ENCODE measurements around the gene MBNL1. TPM values are rescaled to one million over a fixed set of nuclear protein-coding genes. Genes with fewer than 3 reads are reported as not detected.

Gene MBNL1
- total RNA-seq, 2 experiments from 2014 or later: 446 to 447 TPM

GRCh38 chr3:152376351-152377183 lies 107.8 kb downstream of the MBNL1 start:
- no peaks in the 10 kb centered on the region for H3K9me3 Mint-ChIP-seq
- DNase-seq (no peak), ATAC-seq (ENCODE audit: low read depth) (no peak)
- peaks cover 35% of the 10 kb centered on the region for H3K4me1 Mint-ChIP-seq
- H3K36me3 Mint-ChIP-seq: peaks cover 38% of the 10 kb centered on the region
- no peaks in the 10 kb centered on the region for H3K27me3 Mint-ChIP-seq
- H3K4me3 Mint-ChIP-seq: no peak overlapping the region
- H3K27ac Mint-ChIP-seq: peak overlapping the region; percentile 72
- POLR2A ChIA-PET: no interaction called here

DNA sequence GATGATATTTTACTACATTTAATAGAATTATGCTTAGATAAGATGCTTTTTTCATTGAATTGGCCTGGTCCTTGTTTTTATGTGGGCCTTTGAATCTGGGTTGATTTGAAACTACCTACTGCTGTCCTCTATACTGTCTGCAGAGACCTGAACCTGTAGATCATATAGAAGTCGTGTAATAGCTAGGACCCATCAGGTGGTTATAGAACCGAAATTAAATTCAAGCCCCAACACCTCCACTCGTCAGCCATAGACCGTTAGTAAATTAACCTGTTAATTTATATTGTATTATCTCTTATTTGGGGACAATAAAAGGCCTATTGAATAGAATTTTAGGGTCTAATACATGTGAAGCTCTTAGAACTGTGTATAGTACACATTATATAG lies 108.4 kb downstream of the MBNL1 start:
- H3K9me3 Mint-ChIP-seq: no peaks in the 10 kb centered on the region
- DNase-seq (no peak), ATAC-seq (ENCODE audit: low read depth) (no peak)
- peaks cover 34% of the 10 kb centered on the region for H3K4me1 Mint-ChIP-seq
- H3K4me3 Mint-ChIP-seq: no peak overlapping the region
- POLR2A ChIA-PET: no interaction called here
- no peaks in the 10 kb centered on the region for H3K27me3 Mint-ChIP-seq
- H3K27ac Mint-ChIP-seq: no peak overlapping the region
- H3K36me3 Mint-ChIP-seq: peaks cover 32% of the 10 kb centered on the region

GRCh38 chr3:152379415-152380042 lies 110.8 kb downstream of the MBNL1 start:
- POLR2A ChIA-PET: no interaction called here
- Mint-ChIP-seq H3K27me3 (no peaks in the 10 kb centered on the region), H3K4me3 (no peak overlapping the region), H3K27ac (no peak overlapping the region), H3K9me3 (no peaks in the 10 kb centered on the region), H3K36me3 (peaks cover 32% of the 10 kb centered on the region), H3K4me1 (peaks cover 48% of the 10 kb centered on the region)
- ATAC-seq (ENCODE audit: low read depth) (no peak), DNase-seq (no peak)

DNA sequence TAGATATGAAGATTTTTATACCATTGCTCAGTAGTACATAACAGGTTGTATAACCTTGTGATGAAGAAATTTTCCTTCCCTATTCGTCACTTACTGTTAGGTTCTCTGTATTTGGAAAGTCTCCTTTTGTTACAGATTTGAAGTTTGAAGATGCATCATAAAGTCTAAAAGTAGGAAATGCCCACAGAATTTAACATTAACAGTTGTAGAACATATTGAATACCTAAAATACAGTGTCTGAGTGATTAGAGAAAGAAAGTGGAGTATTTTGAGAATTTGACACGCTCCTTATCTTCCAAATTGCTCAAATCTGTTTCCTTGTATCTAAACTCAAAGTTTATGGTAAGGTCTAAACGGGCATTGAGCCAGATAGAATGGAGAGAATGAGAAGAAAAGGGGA lies 111.3 kb downstream of the MBNL1 start:
- Mint-ChIP-seq H3K9me3 (no peaks in the 10 kb centered on the region), H3K36me3 (peaks cover 27% of the 10 kb centered on the region), H3K4me1 (peaks cover 46% of the 10 kb centered on the region), H3K27ac (no peak overlapping the region), H3K4me3 (no peak overlapping the region), H3K27me3 (no peaks in the 10 kb centered on the region)
- DNase-seq: no peak
- no peak for ATAC-seq (ENCODE audit: low read depth)
- POLR2A ChIA-PET: no interaction called here

GRCh38 chr3:152381881-152382295 lies 113.2 kb downstream of the MBNL1 start:
- ATAC-seq (ENCODE audit: low read depth): no peak
- H3K27me3 Mint-ChIP-seq: no peaks in the 10 kb centered on the region
- POLR2A ChIA-PET: interaction anchor here (0.6 kb wide), 1 partner anchor 17 kb away, joined by 3 read pairs; no protein-coding TSS in a partner anchor

DNA sequence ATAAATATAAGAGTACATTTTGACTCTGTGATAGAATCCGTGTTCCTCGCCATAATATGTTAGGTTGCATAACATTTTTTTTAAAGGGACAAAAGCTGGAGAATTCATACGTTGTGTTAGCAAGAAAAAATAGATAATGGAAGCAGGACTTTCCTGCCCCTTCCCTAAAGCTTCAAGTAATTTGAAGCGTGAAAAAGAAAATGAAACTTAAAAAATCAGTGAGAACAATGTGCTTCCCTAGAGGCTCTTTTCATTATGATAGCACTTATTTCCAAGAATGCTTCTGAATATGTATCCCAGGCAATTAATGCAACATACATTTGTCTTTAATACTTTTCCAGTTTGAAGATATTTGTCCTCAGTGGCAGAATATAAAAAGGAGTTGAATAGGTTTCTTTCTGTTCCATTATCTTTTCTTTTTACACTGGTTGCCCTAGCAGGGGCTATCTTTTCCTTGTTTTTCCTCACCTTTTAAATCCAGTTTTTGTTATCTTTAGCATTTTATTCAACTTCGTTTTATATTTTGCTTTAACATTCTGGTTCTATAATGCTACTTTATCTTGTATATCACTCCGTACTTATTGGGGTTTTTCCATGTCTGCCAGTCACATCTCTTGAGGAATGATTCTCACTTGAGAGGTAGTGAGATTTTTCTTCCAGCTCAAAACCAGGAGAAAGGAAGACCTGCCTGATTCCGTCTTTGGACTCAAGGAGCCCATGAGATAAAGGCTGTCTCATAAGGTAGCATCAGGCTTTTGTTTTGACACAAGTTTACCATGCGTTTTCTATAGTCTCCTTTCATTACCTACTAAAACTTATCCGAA lies 113.8 kb downstream of the MBNL1 start:
- POLR2A ChIA-PET: interaction anchor here (0.6 kb wide), 1 partner anchor 16 kb away, joined by 3 read pairs; no protein-coding TSS in a partner anchor
- Mint-ChIP-seq H3K27ac (peak overlapping the region; percentile 82), H3K4me1 (peaks cover 38% of the 10 kb centered on the region), H3K36me3 (peaks cover 22% of the 10 kb centered on the region), H3K4me3 (peak overlapping the region; percentile 75), H3K9me3 (no peaks in the 10 kb centered on the region), H3K27me3 (no peaks in the 10 kb centered on the region)
- DNase-seq (no peak), ATAC-seq (ENCODE audit: low read depth) (no peak)

More at GRCh38 chr3:152381881-152382295, 113.2 kb downstream of the MBNL1 start:
- DNase-seq: no peak
- Mint-ChIP-seq H3K4me3 (peak overlapping the region; percentile 59), H3K9me3 (no peaks in the 10 kb centered on the region), H3K36me3 (peaks cover 20% of the 10 kb centered on the region), H3K4me1 (peaks cover 40% of the 10 kb centered on the region), H3K27ac (no peak overlapping the region)

DNA sequence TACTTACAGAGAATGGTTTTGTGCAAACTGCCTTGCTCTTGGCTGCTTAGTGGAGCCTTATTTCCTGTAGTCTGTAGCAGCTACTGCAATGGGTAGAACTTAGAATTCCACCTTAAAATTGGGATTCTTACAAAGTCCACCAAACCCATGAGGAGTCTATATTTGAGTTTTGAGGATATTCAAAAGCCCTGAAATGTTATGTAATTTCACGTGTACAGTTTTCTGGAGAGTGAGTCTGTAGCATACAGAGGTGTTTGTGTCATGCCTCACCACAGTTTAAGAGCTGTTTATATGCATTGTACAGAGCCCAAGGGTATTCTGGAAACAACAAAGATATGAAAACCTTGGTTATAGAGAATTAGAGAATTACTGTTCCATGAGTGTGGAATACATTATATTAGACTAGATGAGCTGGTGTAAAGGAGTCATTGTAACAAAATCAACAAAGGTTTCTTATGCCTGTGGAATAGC lies 114.4 kb downstream of the MBNL1 start:
- Mint-ChIP-seq H3K27ac (no peak overlapping the region), H3K36me3 (peaks cover 17% of the 10 kb centered on the region), H3K27me3 (no peaks in the 10 kb centered on the region), H3K4me1 (peaks cover 34% of the 10 kb centered on the region), H3K9me3 (no peaks in the 10 kb centered on the region), H3K4me3 (peak overlapping the region; percentile 75)
- ATAC-seq (ENCODE audit: low read depth) (no peak), DNase-seq (no peak)
- POLR2A ChIA-PET: no interaction called here

- H3K36me3 Mint-ChIP-seq: peaks cover 25% of the 10 kb centered on the region
- H3K4me3 Mint-ChIP-seq: no peak overlapping the region
- ATAC-seq (ENCODE audit: low read depth) (no peak), DNase-seq (no peak)
- H3K27ac Mint-ChIP-seq: no peak overlapping the region
- POLR2A ChIA-PET: no interaction called here
- H3K27me3 Mint-ChIP-seq: no peaks in the 10 kb centered on the region
- H3K4me1 Mint-ChIP-seq: peaks cover 39% of the 10 kb centered on the region
- no peaks in the 10 kb centered on the region for H3K9me3 Mint-ChIP-seq
Observed at GRCh38 chr3:152384412-152384811, 115.7 kb downstream of the MBNL1 start.

DNA sequence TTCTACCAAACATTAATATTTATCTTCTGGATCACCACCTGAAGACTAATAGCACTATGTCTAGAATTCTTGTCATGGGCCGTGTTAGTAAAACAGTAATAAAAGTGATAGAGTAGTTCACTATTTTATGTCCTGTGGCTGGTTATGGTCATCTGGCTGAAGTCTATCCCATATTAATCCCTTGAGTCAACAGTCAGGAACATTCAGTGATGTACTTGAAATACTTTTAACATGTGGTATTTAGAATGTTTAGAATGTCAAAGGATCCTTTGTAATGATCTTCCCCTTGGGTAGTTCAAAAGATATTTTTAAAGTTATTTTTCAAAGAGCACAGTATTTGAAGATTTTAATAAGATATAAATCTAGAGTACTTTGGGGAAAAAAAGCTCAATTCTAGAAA lies 117.0 kb downstream of the MBNL1 start:
- Mint-ChIP-seq H3K4me3 (no peak overlapping the region), H3K9me3 (no peaks in the 10 kb centered on the region), H3K4me1 (peaks cover 35% of the 10 kb centered on the region), H3K36me3 (peaks cover 26% of the 10 kb centered on the region), H3K27me3 (no peaks in the 10 kb centered on the region), H3K27ac (no peak overlapping the region)
- DNase-seq (no peak), ATAC-seq (ENCODE audit: low read depth) (no peak)
- POLR2A ChIA-PET: no interaction called here

GRCh38 chr3:152386208-152386607 lies 117.5 kb downstream of the MBNL1 start:
- no peak overlapping the region for H3K4me3 Mint-ChIP-seq
- H3K4me1 Mint-ChIP-seq: peaks cover 35% of the 10 kb centered on the region
- no peak for ATAC-seq (ENCODE audit: low read depth)
- H3K27ac Mint-ChIP-seq: no peak overlapping the region
- peaks cover 26% of the 10 kb centered on the region for H3K36me3 Mint-ChIP-seq
- POLR2A ChIA-PET: no interaction called here
- no peaks in the 10 kb centered on the region for H3K9me3 Mint-ChIP-seq
- no peak for DNase-seq
- H3K27me3 Mint-ChIP-seq: no peaks in the 10 kb centered on the region

- H3K27me3 Mint-ChIP-seq: no peaks in the 10 kb centered on the region
- no peak overlapping the region for H3K27ac Mint-ChIP-seq
- no peak for DNase-seq
- no peaks in the 10 kb centered on the region for H3K9me3 Mint-ChIP-seq
- H3K4me3 Mint-ChIP-seq: no peak overlapping the region
- peaks cover 18% of the 10 kb centered on the region for H3K4me1 Mint-ChIP-seq
- peaks cover 20% of the 10 kb centered on the region for H3K36me3 Mint-ChIP-seq
- no peak for ATAC-seq (ENCODE audit: low read depth)
- POLR2A ChIA-PET: interaction anchor here (0.9 kb wide), 1 partner anchor 91 kb away, joined by 4 read pairs; no protein-coding TSS in a partner anchor
Observed at GRCh38 chr3:152388631-152389030, 119.9 kb downstream of the MBNL1 start.

DNA sequence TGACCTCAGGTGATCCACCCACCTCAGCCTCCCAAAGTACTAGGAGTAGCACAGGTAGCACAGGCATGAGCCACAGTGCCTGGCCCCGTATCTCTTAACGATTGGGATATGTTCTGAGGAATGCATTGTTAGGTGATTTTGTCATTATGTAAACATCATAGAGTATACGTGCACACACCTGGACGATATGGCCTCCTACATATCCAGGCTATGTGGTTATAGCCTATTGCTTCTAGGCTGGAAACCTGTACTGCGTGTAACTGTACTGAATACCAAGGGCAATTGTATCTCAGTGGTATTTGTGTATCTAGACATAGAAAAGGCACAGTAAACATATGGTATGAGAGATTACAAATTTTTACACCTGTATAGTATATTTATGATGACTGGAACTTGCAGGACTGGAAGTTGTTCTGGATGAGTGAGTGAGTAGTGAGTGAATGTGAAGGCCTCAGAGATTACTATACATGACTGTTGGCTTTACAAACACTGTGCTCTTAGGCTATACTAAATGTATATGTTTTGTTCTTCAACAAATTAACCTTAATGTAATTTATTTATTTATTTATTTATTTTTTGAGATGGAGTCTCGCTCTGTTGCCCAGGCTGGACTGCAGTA lies 120.7 kb downstream of the MBNL1 start:
- Mint-ChIP-seq H3K9me3 (no peaks in the 10 kb centered on the region), H3K36me3 (peaks cover 23% of the 10 kb centered on the region), H3K27me3 (no peaks in the 10 kb centered on the region), H3K4me1 (peaks cover 15% of the 10 kb centered on the region), H3K4me3 (no peak overlapping the region), H3K27ac (no peak overlapping the region)
- DNase-seq (no peak), ATAC-seq (ENCODE audit: low read depth) (no peak)
- POLR2A ChIA-PET: interaction anchor here (0.6 kb wide), 1 partner anchor 120 kb away, joined by 4 read pairs; no protein-coding TSS in a partner anchor

GRCh38 chr3:152390647-152391046 lies 121.9 kb downstream of the MBNL1 start:
- Mint-ChIP-seq H3K27me3 (no peaks in the 10 kb centered on the region), H3K4me1 (peaks cover 16% of the 10 kb centered on the region), H3K4me3 (no peak overlapping the region), H3K27ac (no peak overlapping the region), H3K9me3 (no peaks in the 10 kb centered on the region), H3K36me3 (peaks cover 31% of the 10 kb centered on the region)
- POLR2A ChIA-PET: interaction anchor here (0.6 to 1.1 kb wide), 2 partner anchors 8 to 121 kb away, joined by 4 read pairs; no protein-coding TSS in a partner anchor
- ATAC-seq (ENCODE audit: low read depth) (peak; percentile 31), DNase-seq (no peak)

Measured in activated naive CD8-positive, alpha-beta T cell treated with anti-CD3 and anti-CD28 coated beads, Interleukin-2, amount 10 ng/mL, durations not matched to agents 7 days and 5 days (primary cell).